Forelimb muscle (tissue), 1 donor: ENCODE measurements around the gene TMIGD1. TPM values are rescaled to one million over a fixed set of nuclear protein-coding genes. Genes with fewer than 3 reads are reported as not detected.
A peak's percentile ranks its signal among the peaks of the same experiment; 100 is the strongest.

Experiments
- DNase-seq: peaks from one replicate; pipeline ENCODE4 v3.0.0-alpha.2; 2013; ENCODE audit warnings: low read depth
- polyA plus RNA-seq: library from polyadenylated mRNA; unstranded; fragments of 120-200 nt; gene quantifications from one replicate; pipeline ENCODE4 v1.2.1, GENCODE V29; 2013; ENCODE audit not compliant: insufficient read length

Gene TMIGD1
- not detected for polyA plus RNA-seq

GRCh38 chr17:30333503-30334360 is at the start of gene TMIGD1:
Gene TMIGD1 (minus strand): TSS chr17:30334057. CDS start chr17:30332133, 1,924 bp downstream.
- no peak for DNase-seq

- no peak for DNase-seq
These were observed 48.5 kb upstream of the TMIGD1 start for GRCh38 chr17:30382345-30382744.

- no peak for DNase-seq
These were observed 47.4 kb upstream of the TMIGD1 start for GRCh38 chr17:30381340-30381659.

- no peak for DNase-seq
These were observed 46.9 kb upstream of the TMIGD1 start for GRCh38 chr17:30380643-30381339.

GRCh38 chr17:30379903-30380381 is 46.1 kb upstream of the TMIGD1 start:
- no peak for DNase-seq

GRCh38 chr17:30379303-30379902 is 45.5 kb upstream of the TMIGD1 start:
- no peak for DNase-seq

- peak; percentile 83 for DNase-seq
These were observed 45.0 kb upstream of the TMIGD1 start, which contains the start of gene CPD for GRCh38 chr17:30378825-30379302. Gene CPD (plus strand): TSS chr17:30378927. CDS start chr17:30378981, 54 bp downstream.

GRCh38 chr17:30378241-30378824 is 44.5 kb upstream of the TMIGD1 start:
- no peak for DNase-seq

- DNase-seq = no peak
These were observed 43.9 kb upstream of the TMIGD1 start for GRCh38 chr17:30377574-30378240.

GRCh38 chr17:30376621-30377452 is 43.0 kb upstream of the TMIGD1 start:
- no peak for DNase-seq

- no peak for DNase-seq
These were observed 41.8 kb upstream of the TMIGD1 start for GRCh38 chr17:30375661-30376060.

- no peak for DNase-seq
These were observed 38.9 kb upstream of the TMIGD1 start for GRCh38 chr17:30372755-30373154.

- no peak for DNase-seq
These were observed 36.1 kb upstream of the TMIGD1 start for GRCh38 chr17:30369995-30370394.

- no peak for DNase-seq
These were observed 35.3 kb upstream of the TMIGD1 start for GRCh38 chr17:30368912-30369720.

- no peak for DNase-seq
These were observed 32.7 kb upstream of the TMIGD1 start for GRCh38 chr17:30366536-30366935.

- no peak for DNase-seq
These were observed 29.9 kb upstream of the TMIGD1 start for GRCh38 chr17:30363715-30364202.

GRCh38 chr17:30361766-30362279 is 28.0 kb upstream of the TMIGD1 start:
- no peak for DNase-seq

- DNase-seq = no peak
These were observed 26.4 kb upstream of the TMIGD1 start for GRCh38 chr17:30360086-30360808.
